Endometrial microvascular endothelial cells (primary cell): Measurements from ENCODE around the gene AIMP1. TPM values are rescaled to one million over a fixed set of nuclear protein-coding genes. Genes with fewer than 3 reads are reported as not detected.
"Not testable (repeated sequence)": the region's sequence is repeated elsewhere in the genome, so short reads cannot be mapped to it uniquely, and the experiment has no call there.

Source experiments
- in situ Hi-C: cut with HindIII; loops from 2 replicates; pipeline ENCODE4 v1.10.0; 2017; ENCODE audit warnings: low sequenced_read_pairs, low pct_unique_long_range_greater_than_20kb; ENCODE audit errors: inconsistent ontology term
- total RNA-seq: library from RNA; depleted of rRNA; stranded (reverse); fragments of >200 nt; gene quantifications from one replicate; pipeline ENCODE4 v1.2.3, GENCODE V29; 2015; ENCODE audit errors: inconsistent ontology term

AIMP1 gene
- total RNA-seq, 1 donor from 2014 or later: 25.5 TPM

- in situ Hi-C loops: no loop called here
These were observed 10.8 kb upstream of the AIMP1 start for GRCh38 chr4:106305435-106306055.

- in situ Hi-C loops: no loop called here
These were observed 9.8 kb upstream of the AIMP1 start for GRCh38 chr4:106306561-106306960.

GRCh38 chr4:106312377-106312776 lies 4.0 kb upstream of the AIMP1 start:
- in situ Hi-C loops: no loop called here

- in situ Hi-C loops: no loop called here
These were observed 3.3 kb upstream of the AIMP1 start for GRCh38 chr4:106312997-106313522.

- in situ Hi-C loops: no loop called here
These were observed 1.4 kb upstream of the AIMP1 start for GRCh38 chr4:106314960-106315359.

- in situ Hi-C loops: no loop called here
These were observed 828 bp upstream of the AIMP1 start for GRCh38 chr4:106315476-106315967.

- in situ Hi-C loops: no loop called here
These were observed 541 bp downstream of the AIMP1 start for GRCh38 chr4:106316773-106317409.

- in situ Hi-C loops: no loop called here
These were observed 1.5 kb downstream of the AIMP1 start for GRCh38 chr4:106317815-106318214.

GRCh38 chr4:106318511-106318910 lies 2.2 kb downstream of the AIMP1 start:
- in situ Hi-C loops: no loop called here

GRCh38 chr4:106320235-106320634 lies 3.9 kb downstream of the AIMP1 start:
- in situ Hi-C loops: no loop called here

- in situ Hi-C loops: not testable (repeated sequence)
These were observed 4.8 kb downstream of the AIMP1 start for GRCh38 chr4:106321168-106321567.

- in situ Hi-C loops: not testable (repeated sequence)
These were observed 5.5 kb downstream of the AIMP1 start for GRCh38 chr4:106321814-106322213.

GRCh38 chr4:106323119-106323518 lies 6.8 kb downstream of the AIMP1 start:
- in situ Hi-C loops: no loop called here

GRCh38 chr4:106325800-106326199 lies 9.4 kb downstream of the AIMP1 start:
- in situ Hi-C loops: no loop called here

GRCh38 chr4:106329041-106329618 lies 12.8 kb downstream of the AIMP1 start:
- in situ Hi-C loops: no loop called here

- in situ Hi-C loops: no loop called here
These were observed 16.8 kb downstream of the AIMP1 start for GRCh38 chr4:106333186-106333585.

- in situ Hi-C loops: no loop called here
These were observed 18.6 kb downstream of the AIMP1 start for GRCh38 chr4:106334741-106335470.

- in situ Hi-C loops: no loop called here
These were observed 20.3 kb downstream of the AIMP1 start for GRCh38 chr4:106336618-106337017.

GRCh38 chr4:106337916-106338315 lies 21.6 kb downstream of the AIMP1 start:
- in situ Hi-C loops: no loop called here
